Fibroblast of villous mesenchyme (primary cell): Measurements from ENCODE around the gene SLC30A9. TPM values are rescaled to one million over a fixed set of nuclear protein-coding genes. Genes with fewer than 3 reads are reported as not detected.

ENCODE experiments used
- DNase-seq: peaks from one replicate; pipeline ENCODE4 v3.0.0-alpha.2; 2010; ENCODE audit warnings: low read depth
- H3K4me3 ChIP-seq: 2 replicates; pipeline ENCODE4 v1.5.1; 2011; ENCODE audit warnings: low read depth, mild to moderate bottlenecking, low read length
- total RNA-seq: library from RNA; depleted of rRNA; stranded (reverse); fragments of >200 nt; gene quantifications from 2 replicates; pipeline ENCODE4 v1.2.3, GENCODE V29; 2012
- TF ChIP-seq, protein P1 (sequence below): IDR thresholded peaks from 2 replicates; pipeline ENCODE4 v1.5.1; 2012; ENCODE audit warnings: low read depth, mild to moderate bottlenecking, low read length; ENCODE audit not compliant: insufficient read depth

The SLC30A9 gene
- total RNA-seq, 1 donor: 85.9 TPM

DNA sequence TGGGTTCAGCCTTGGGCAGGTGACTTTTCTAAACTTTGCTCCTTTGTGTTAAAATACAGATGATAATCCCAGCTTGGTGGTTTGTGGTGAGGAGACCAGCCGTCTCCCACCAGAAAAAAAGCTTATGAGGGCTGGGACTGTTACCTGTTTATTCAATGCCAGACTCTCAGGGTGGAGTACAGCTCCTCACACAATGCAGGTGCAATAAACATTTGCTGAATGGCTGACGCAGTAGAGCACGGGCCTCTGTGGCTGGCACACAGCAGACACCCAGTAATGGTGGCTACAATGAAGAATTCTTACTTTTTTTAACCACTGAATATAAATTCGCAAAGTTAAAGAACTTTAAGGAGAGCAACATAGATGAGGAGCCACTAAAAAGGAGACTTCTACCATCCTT lies 131.9 kb downstream of the SLC30A9 start:
- no peak for DNase-seq
- no peak overlapping the region for H3K4me3 ChIP-seq
- TF ChIP-seq, protein P1, sequence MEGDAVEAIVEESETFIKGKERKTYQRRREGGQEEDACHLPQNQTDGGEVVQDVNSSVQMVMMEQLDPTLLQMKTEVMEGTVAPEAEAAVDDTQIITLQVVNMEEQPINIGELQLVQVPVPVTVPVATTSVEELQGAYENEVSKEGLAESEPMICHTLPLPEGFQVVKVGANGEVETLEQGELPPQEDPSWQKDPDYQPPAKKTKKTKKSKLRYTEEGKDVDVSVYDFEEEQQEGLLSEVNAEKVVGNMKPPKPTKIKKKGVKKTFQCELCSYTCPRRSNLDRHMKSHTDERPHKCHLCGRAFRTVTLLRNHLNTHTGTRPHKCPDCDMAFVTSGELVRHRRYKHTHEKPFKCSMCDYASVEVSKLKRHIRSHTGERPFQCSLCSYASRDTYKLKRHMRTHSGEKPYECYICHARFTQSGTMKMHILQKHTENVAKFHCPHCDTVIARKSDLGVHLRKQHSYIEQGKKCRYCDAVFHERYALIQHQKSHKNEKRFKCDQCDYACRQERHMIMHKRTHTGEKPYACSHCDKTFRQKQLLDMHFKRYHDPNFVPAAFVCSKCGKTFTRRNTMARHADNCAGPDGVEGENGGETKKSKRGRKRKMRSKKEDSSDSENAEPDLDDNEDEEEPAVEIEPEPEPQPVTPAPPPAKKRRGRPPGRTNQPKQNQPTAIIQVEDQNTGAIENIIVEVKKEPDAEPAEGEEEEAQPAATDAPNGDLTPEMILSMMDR: no peak

DNA sequence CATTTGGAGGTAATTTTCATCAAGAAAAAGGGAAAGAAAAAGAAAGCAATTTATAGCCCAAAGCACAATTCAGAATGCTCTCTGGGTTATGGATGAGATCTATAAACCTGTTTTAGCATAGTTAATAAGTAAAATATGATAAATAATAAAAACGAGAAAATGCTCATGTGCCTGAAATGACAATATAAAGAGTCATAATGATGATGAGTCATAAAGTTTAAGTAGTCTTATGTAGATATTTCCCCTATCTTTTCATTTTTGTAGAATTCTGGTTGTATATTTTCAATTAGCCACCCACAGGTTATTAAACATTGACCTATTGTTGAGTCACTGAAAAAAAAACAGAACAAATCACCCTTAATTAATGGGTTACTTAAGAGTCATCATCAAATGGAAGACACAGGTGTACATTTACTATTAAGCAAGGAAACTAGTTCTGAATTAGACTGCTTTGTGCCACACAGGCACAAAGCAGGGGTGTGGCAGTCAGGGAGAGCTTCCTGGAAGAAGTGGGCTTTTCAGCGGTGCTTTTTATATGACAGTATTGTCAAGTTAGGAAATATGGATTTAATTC lies 132.8 kb downstream of the SLC30A9 start:
- no peak for DNase-seq
- TF ChIP-seq, protein P1: no peak
- no peak overlapping the region for H3K4me3 ChIP-seq

DNA sequence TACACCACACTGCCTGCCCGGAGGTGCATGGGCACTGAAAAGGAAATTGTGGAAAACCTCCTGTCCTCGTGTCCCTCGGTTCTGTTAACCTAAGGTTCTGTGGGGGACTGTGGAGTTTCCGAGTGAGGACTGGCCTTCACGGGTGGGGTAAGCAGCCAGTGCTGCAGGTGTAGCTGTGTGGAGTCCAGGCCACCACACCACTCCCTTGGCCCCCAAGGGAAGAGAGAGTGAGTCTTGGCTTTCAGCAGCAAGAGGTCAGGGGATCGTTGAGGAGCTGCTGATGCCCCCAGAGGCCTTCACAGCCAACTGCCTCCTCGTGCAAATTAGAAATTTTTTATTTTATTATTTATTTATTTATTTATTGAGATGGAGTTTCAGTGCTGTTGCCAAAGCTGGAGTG lies 141.8 kb downstream of the SLC30A9 start:
- no peak for DNase-seq
- TF ChIP-seq, protein P1: no peak
- H3K4me3 ChIP-seq: no peak overlapping the region

DNA sequence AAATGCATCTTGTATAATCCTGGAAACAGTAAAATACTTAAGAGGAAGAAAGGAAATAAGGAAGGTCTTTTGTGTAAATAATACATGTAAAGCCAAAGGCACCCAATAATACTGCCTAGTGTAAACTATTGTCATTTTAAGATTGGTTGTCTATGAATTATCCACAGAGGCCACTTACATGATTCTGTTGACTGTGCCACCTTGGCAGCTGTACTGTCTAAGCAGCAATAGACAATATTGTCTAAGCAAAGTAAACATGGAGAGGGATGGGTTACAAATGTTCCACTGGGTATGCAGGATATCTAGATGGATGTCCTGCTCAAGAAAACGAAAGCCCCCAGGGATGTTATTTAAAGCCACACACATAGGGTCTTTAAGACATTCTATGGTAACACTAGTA lies 142.7 kb downstream of the SLC30A9 start:
- TF ChIP-seq, protein P1: no peak
- H3K4me3 ChIP-seq: no peak overlapping the region
- no peak for DNase-seq

DNA sequence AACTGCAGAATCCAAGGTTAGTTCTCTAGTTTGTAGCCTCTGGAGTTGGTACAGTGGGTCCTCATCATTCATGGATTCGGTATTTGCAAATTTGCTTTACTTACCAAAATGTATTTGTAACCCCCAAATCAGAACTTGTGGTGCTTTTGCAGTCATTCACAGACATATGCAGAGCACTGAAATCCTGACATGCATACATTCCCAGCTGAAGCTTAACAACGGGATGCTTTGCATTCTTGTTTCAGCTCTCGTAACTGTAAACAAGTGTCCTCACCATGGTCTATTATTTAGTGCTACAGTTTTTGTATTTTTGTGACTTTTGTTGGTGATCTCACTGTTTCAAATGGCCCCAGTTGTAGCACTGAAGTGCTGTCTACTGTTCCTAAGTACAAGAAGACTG lies 146.0 kb downstream of the SLC30A9 start:
- no peak overlapping the region for H3K4me3 ChIP-seq
- DNase-seq: no peak
- TF ChIP-seq, protein P1: no peak

Other genes with a start within 250 kb of the SLC30A9 start
- not detected in 2 replicates for gene PHOX2B, start 241.8 kb upstream of the SLC30A9 start, total RNA-seq
- 48.3 and 58.7 TPM in 2 replicates for gene TMEM33, start 55.1 kb upstream of the SLC30A9 start, total RNA-seq
- under 0.01 TPM in 2 replicates for gene DCAF4L1, start 8.8 kb upstream of the SLC30A9 start, total RNA-seq
- not detected in 2 replicates for gene BEND4, start 162.1 kb downstream of the SLC30A9 start, total RNA-seq